Naive B cell (primary cell): Measurements from ENCODE around the gene MGME1. TPM values are rescaled to one million over a fixed set of nuclear protein-coding genes. Genes with fewer than 3 reads are reported as not detected.

ENCODE experiments used
- ATAC-seq, 2 donors: fragments of 150-1000 bp; cut with Tn5 transposase; 2 replicates each; pipeline ENCODE4 v1.10.0; 2021; ENCODE audit warnings: low read depth in 2 of 2, mild to moderate bottlenecking in 2 of 2, moderate library complexity in 2 of 2
- DNase-seq: peaks from one replicate; pipeline ENCODE4 v3.0.0; 2022
- H3K27ac Mint-ChIP-seq, 6 donors: one replicate each; pipeline ENCODE4 v1.8.0; 2020 to 2022; ENCODE audit warnings: mild to moderate bottlenecking in 6 of 6, mixed read lengths in 6 of 6, moderate library complexity in 5 of 6, inconsistent platforms in 2 of 6
- H3K27me3 Mint-ChIP-seq, 3 donors: one replicate each; pipeline ENCODE4 v1.8.0; 2021 to 2022; ENCODE audit warnings: mixed read lengths in 3 of 3, mild to moderate bottlenecking in 1 of 3
- H3K36me3 Mint-ChIP-seq, 2 donors: one replicate each; pipeline ENCODE4 v1.8.0; 2020 to 2022; ENCODE audit warnings: mixed read lengths in 2 of 2, inconsistent platforms in 1 of 2, mild to moderate bottlenecking in 1 of 2
- H3K4me1 Mint-ChIP-seq, 3 donors: one replicate each; pipeline ENCODE4 v1.8.0; 2020 to 2022; ENCODE audit warnings: mixed read lengths in 3 of 3, inconsistent platforms in 1 of 3, mild to moderate bottlenecking in 1 of 3, moderate library complexity in 1 of 3
- H3K4me3 Mint-ChIP-seq, 8 donors: one replicate each; pipeline ENCODE4 v1.8.0; 2020 to 2022; ENCODE audit warnings: mild to moderate bottlenecking in 8 of 8, mixed read lengths in 8 of 8, moderate library complexity in 8 of 8, inconsistent platforms in 2 of 8
- H3K9me3 Mint-ChIP-seq, 7 donors: one replicate each; pipeline ENCODE4 v1.8.0; 2020 to 2022; ENCODE audit warnings: mixed read lengths in 7 of 7, mild to moderate bottlenecking in 5 of 7, inconsistent platforms in 2 of 7, moderate library complexity in 1 of 7
- polyA plus RNA-seq, 6 donors: library from polyadenylated mRNA; unstranded; fragments of 300-500 nt; fragmentation: Illumina TruSeq; gene quantifications; one replicate each; pipeline ENCODE4 v1.2.3, GENCODE V29; 2021; ENCODE audit warnings: low read depth in 6 of 6

Gene MGME1
- polyA plus RNA-seq, 6 donors from 2014 or later, result 16.3 to 99.1 (median 43.2) TPM

DNA sequence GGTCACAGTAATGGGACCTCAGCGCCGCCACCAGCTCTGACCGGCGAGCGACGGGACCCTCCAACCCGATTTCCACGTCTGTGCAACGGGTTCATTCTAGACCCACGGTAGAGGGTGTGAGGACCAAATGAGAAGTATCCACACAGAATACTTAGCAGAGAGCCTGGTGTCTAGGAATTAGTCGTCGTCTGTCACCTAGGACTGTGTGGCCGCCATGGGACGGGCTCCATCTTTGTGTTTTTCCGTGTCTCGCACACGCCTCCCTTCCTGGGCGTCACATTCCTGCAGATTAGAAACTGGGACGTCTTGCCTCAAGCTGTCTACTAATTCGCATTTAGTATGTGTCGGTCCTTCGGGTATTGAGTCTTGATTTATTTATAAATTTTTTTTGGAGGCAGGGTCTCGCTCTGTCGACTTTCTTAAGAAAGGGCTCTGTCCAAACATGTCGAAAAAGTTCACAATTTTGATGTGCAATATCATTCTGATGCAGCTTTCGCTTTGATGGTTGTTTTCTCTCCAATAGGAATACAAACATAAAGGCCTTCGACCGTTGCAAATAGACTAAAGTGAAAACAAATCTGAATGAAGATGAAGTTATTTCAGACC lies 563 bp downstream of the MGME1 start:
- DNase-seq (no peak), ATAC-seq (no peak)
- Mint-ChIP-seq H3K4me1 (peaks cover 51 to 75% (median 66%) of the 10 kb centered on the region in 3 donors), H3K27ac (peak overlapping the region; percentile 96 to 99 (median 98)), H3K36me3 (peaks cover 0 to 6% of the 10 kb centered on the region in 2 donors), H3K27me3 (no peaks in the 10 kb centered on the region), H3K9me3 (no peaks in the 10 kb centered on the region), H3K4me3 (peak overlapping the region; percentile 94 to 100 (median 96))

GRCh38 chr20:17969884-17970409 lies 1.1 kb downstream of the MGME1 start:
- peak overlapping the region; percentile 96 to 99 (median 98) for H3K27ac Mint-ChIP-seq

DNA sequence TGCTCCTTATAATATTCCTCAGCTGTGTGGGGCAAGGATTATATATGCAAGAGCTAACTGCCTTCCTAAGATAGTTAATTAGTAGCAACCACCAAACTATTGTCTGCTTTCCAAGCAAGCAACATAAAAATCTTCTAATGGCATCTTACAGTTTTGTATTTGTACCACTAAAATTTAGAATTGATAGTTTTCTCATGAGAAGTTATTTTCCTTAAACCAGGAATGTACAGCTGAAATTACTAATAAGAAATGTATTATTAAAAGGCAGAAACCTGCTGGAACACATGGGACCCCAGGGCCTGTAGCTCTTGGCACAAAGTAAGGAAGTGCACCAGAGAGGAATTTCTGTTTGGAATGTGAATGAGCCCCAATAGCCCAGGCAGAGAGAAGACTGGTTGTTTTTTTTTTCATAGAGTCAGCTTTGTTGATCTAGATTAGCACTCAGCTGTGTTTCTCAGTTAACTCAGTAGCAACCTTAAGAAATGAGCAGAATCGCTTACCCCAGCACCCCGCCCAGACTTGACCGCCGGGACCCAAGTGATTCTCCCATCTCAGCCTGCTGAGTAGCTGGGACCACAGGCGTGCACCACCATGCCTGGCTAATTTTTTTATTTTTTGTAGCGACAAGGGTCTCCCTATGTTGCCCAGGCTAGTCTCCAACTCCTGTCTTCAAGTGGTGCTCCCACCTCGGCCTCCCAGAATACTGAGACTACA lies 2.6 kb downstream of the MGME1 start:
- no peaks in the 10 kb centered on the region for H3K9me3 Mint-ChIP-seq
- DNase-seq, result no peak
- H3K27ac Mint-ChIP-seq, result peak overlapping the region; percentile 70 to 97 (median 92)
- H3K4me3 Mint-ChIP-seq, result peak overlapping the region; percentile 87 to 100 (median 95)
- no peak for ATAC-seq
- peaks cover 39 to 70% (median 60%) of the 10 kb centered on the region in 3 donors for H3K4me1 Mint-ChIP-seq
- H3K36me3 Mint-ChIP-seq, result peaks cover 6 to 10% of the 10 kb centered on the region in 2 donors
- no peaks in the 10 kb centered on the region for H3K27me3 Mint-ChIP-seq

More at GRCh38 chr20:17969884-17970409, 1.1 kb downstream of the MGME1 start:
- DNase-seq (peak; percentile 77), ATAC-seq (peak; percentile 9 to 11)
- Mint-ChIP-seq H3K36me3 (peaks cover 0 to 6% of the 10 kb centered on the region in 2 donors), H3K9me3 (no peaks in the 10 kb centered on the region), H3K4me1 (peaks cover 45 to 74% (median 64%) of the 10 kb centered on the region in 3 donors), H3K27me3 (no peaks in the 10 kb centered on the region), H3K4me3 (peak overlapping the region; percentile 94 to 100 (median 96))

DNA sequence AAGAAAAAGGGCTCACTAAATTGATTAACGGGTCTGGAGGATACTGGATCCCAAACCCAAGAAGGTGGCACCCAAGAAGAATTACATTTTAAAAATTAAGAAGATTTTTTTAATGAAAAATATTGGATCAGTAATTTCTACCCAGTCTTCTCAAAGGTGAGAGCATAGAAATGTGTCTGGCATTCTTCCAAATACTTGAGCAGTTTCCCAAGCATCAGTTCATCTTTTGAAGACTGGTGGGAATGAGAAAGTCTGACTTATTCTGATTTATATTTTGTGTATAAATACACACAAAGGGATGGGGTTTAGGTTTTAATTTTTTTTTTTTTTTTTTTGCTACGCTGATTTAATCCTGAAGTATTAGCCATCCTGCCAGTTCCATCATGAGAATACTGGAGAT lies 3.3 kb downstream of the MGME1 start:
- peaks cover 6 to 12% of the 10 kb centered on the region in 2 donors for H3K36me3 Mint-ChIP-seq
- H3K27me3 Mint-ChIP-seq, result no peaks in the 10 kb centered on the region
- peak overlapping the region; percentile 89 to 96 (median 94) for H3K27ac Mint-ChIP-seq
- DNase-seq, result no peak
- H3K4me1 Mint-ChIP-seq, result peaks cover 35 to 66% (median 56%) of the 10 kb centered on the region in 3 donors
- ATAC-seq, result no peak
- H3K9me3 Mint-ChIP-seq, result no peaks in the 10 kb centered on the region
- peak overlapping the region; percentile 87 to 100 (median 95) for H3K4me3 Mint-ChIP-seq

DNA sequence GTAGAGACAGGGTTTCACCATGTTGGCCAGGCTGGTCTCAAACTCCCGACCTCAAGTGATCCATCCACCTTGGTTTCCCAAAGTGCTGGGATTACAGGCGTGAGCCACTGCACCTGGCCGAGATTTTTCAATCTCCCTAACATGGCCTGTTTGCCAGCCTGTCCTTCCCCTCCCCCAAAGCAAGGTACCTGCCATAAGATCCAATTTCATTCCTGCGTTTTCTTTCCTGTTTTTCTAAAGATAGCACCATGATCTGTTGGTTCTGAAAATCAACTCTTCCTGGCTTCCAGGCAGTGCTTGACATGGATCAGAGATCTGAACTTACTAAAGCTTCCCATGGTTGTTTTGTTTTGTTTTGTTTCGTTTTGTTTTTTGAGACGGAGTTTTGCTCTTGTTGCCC lies 7.5 kb downstream of the MGME1 start:
- DNase-seq, result no peak
- peak overlapping the region in 1 of 8 donors; percentile 82 for H3K4me3 Mint-ChIP-seq
- peak overlapping the region in 2 of 6 donors; percentile 52 to 71 for H3K27ac Mint-ChIP-seq
- peaks cover 6 to 20% of the 10 kb centered on the region in 2 donors for H3K36me3 Mint-ChIP-seq
- H3K27me3 Mint-ChIP-seq, result no peaks in the 10 kb centered on the region
- no peaks in the 10 kb centered on the region for H3K9me3 Mint-ChIP-seq
- no peak for ATAC-seq
- H3K4me1 Mint-ChIP-seq, result peaks cover 29 to 51% (median 45%) of the 10 kb centered on the region in 3 donors

- Mint-ChIP-seq H3K9me3 (no peaks in the 10 kb centered on the region), H3K4me1 (peaks cover 13 to 23% (median 23%) of the 10 kb centered on the region in 3 donors), H3K4me3 (no peak overlapping the region), H3K27ac (no peak overlapping the region), H3K27me3 (no peaks in the 10 kb centered on the region), H3K36me3 (peaks cover 5 to 15% of the 10 kb centered on the region in 2 donors)
- ATAC-seq, result no peak
- no peak for DNase-seq
Measured at GRCh38 chr20:17985388-17986018, 16.7 kb downstream of the MGME1 start.

GRCh38 chr20:17987988-17988387 lies 19.2 kb downstream of the MGME1 start:
- Mint-ChIP-seq H3K4me3 (peak overlapping the region in 1 of 8 donors; percentile 5), H3K27ac (peak overlapping the region in 1 of 6 donors; percentile 44), H3K27me3 (no peaks in the 10 kb centered on the region), H3K36me3 (peaks cover 3 to 8% of the 10 kb centered on the region in 2 donors), H3K9me3 (no peaks in the 10 kb centered on the region), H3K4me1 (peaks cover 6 to 14% (median 13%) of the 10 kb centered on the region in 3 donors)
- no peak for ATAC-seq
- DNase-seq, result no peak

DNA sequence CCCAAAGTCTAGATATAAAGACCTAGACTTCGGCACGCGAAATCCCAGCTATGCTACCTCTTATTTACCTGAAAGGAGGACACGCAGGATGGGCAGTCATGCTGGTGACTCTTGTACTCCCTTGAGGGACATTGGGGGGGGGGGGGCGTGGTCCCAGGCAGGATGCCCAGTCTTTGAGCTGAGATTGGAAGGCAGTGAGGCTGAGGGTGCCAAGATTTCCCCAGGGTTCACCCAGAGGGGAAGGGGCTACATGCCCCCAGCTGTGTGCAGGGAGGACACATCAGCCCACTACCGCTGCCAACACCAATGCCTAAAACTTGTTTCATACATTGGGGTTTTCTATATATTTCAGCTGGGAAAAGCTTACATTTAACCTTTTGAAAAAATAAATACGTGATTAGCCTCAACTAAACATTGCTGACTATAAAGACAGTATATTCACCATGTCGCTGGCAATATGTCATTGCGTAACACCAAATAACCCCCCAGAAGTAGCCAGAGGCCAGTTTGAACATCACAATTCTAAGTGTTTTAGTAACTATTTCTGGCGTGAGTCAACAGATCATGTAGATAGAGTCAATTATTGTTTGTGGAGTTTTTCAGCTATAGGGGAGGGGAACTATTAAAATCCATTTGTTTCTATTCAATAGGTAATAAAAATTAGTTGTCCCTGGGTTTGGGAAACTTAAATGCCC lies 21.6 kb downstream of the MGME1 start:
- no peak overlapping the region for H3K4me3 Mint-ChIP-seq
- peaks cover 0 to 8% of the 10 kb centered on the region in 2 donors for H3K36me3 Mint-ChIP-seq
- DNase-seq (no peak), ATAC-seq (no peak)
- H3K27ac Mint-ChIP-seq, result peak overlapping the region in 1 of 6 donors; percentile 30
- H3K9me3 Mint-ChIP-seq, result no peaks in the 10 kb centered on the region
- no peaks in the 10 kb centered on the region for H3K27me3 Mint-ChIP-seq
- peaks cover 0 to 5% (median 3%) of the 10 kb centered on the region in 3 donors for H3K4me1 Mint-ChIP-seq

GRCh38 chr20:17992224-17992637 lies 23.4 kb downstream of the MGME1 start:
- Mint-ChIP-seq H3K4me3 (no peak overlapping the region), H3K27ac (peak overlapping the region in 1 of 6 donors; percentile 94), H3K36me3 (peaks cover 0 to 8% of the 10 kb centered on the region in 2 donors), H3K9me3 (no peaks in the 10 kb centered on the region), H3K27me3 (no peaks in the 10 kb centered on the region), H3K4me1 (peaks cover 6 to 18% (median 14%) of the 10 kb centered on the region in 3 donors)
- ATAC-seq, result no peak
- DNase-seq, result no peak

GRCh38 chr20:17992847-17993513 lies 24.2 kb downstream of the MGME1 start:
- DNase-seq (no peak), ATAC-seq (no peak)
- H3K27me3 Mint-ChIP-seq, result no peaks in the 10 kb centered on the region
- H3K9me3 Mint-ChIP-seq, result no peaks in the 10 kb centered on the region
- peaks cover 10 to 23% (median 15%) of the 10 kb centered on the region in 3 donors for H3K4me1 Mint-ChIP-seq
- peaks cover 0 to 4% of the 10 kb centered on the region in 2 donors for H3K36me3 Mint-ChIP-seq
- no peak overlapping the region for H3K4me3 Mint-ChIP-seq
- peak overlapping the region in 1 of 6 donors; percentile 54 for H3K27ac Mint-ChIP-seq

- no peak overlapping the region for H3K27ac Mint-ChIP-seq
- peaks cover 10 to 28% (median 21%) of the 10 kb centered on the region in 3 donors for H3K4me1 Mint-ChIP-seq
- ATAC-seq, result no peak
- DNase-seq, result no peak
- no peaks in the 10 kb centered on the region for H3K27me3 Mint-ChIP-seq
- H3K36me3 Mint-ChIP-seq, result peaks cover 0 to 4% of the 10 kb centered on the region in 2 donors
- H3K9me3 Mint-ChIP-seq, result no peaks in the 10 kb centered on the region
- H3K4me3 Mint-ChIP-seq, result no peak overlapping the region
Measured at GRCh38 chr20:17993546-17993945, 24.7 kb downstream of the MGME1 start.

DNA sequence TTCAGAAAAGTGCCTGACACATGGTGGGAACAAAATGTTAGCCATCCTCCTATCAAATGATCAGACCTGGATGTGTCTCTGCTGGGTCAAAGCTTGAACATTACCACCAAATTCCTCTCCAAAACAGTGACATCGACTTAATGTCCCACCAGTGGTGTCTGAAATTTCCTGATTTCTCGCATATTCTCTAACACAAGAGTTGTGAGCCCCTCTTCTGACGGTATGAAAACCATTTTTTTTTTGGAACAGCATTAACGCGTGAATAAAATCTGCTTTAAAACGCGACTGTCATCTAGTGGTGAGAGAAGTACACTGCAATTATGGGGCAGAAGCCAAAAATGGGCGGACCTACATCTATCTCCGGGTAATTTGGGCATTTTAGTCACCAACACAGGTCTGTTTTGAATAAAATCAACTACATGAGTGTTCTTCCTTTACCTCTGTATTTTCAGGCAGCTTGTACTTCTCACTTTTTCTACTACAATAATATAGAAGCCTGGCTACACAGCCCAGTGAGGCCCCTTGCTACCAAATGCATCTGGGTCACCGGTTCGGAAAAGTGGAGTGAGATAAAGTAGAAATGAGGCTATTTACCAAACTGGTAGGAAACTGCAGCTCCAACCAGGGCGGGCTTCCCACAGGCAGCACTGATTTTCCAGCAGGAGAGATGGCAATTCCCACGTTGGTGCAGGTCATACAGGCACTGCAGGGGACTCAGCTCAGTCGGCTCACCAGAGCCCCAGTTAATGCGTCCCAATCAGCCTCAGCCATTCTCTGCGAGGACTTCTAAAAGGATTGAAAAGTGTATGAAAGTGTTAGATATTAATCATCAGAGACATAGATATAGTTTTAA lies 27.4 kb downstream of the MGME1 start:
- Mint-ChIP-seq H3K4me1 (peaks cover 14 to 35% (median 23%) of the 10 kb centered on the region in 3 donors), H3K9me3 (no peaks in the 10 kb centered on the region), H3K27ac (peak overlapping the region in 1 of 6 donors; percentile 22), H3K27me3 (no peaks in the 10 kb centered on the region), H3K4me3 (peak overlapping the region in 3 of 8 donors; percentile 3 to 26 (median 20)), H3K36me3 (no peaks in the 10 kb centered on the region)
- ATAC-seq (peak; percentile 73 to 81), DNase-seq (peak; percentile 54)
